ENCODE results near the gene DOCK1.

Gene DOCK1

DNA sequence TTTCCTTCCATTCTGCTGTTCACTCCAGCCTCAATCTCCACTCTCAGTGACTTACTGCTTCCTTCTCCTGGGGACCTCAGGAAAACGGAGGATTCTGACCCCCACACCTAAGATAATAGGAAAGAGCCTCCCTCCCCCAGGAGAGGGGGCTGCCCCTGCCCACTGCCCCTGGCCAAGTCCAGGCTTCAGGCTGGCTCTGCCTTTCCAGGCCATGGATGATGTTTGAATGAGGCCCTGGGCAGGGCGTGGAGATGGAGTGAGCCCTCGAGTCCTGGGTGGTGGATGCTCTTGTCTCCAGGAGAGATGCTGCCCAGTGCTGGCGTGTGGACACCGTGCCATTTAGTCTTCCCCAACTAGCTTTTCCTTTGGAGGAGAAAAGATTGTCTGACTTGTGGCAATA, 184.2 kb downstream of the DOCK1 start:
- DNase-seq (no peak), ATAC-seq (no peak)

DNA sequence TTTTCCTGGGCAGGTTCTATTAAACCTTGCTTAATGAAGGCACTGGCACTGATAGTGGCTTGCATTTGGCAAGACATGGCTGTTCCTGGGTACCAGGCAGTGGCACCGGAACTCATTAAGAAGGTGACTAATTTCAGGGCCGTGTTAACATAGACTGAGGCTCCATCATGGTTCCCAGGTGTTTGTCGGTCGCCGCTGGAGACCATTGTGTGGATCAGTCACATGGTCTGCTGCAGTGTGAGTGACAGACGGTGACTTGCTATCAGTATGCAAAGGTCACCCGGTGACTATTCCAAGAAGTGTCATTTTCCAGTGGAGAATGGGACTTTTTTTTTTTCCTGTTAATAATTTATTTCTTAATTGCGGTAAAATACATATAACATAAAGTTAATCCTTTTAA, 184.9 kb downstream of the DOCK1 start:
- DNase-seq (no peak), ATAC-seq (no peak)

DNA sequence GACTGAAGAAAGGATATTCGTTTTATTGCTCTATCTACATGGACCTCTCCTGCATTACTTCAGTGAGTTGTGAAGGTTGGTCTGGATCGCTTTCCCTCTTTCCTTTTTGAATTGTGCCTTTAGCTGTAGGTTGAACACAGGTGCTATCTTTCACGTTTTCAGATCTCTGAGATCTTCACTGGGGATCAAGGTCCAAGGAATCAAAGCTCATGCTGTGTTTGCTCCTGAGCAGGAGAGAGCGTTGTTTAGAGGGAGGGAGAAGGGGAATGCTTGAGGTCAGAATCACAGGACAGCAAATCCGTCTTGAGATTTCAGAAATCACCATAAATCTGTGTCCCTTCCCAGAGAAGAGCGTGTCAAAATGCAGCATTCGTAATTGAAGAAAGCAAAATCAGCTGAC, 186.1 kb downstream of the DOCK1 start:
- DNase-seq (no peak), ATAC-seq (no peak)

DNA sequence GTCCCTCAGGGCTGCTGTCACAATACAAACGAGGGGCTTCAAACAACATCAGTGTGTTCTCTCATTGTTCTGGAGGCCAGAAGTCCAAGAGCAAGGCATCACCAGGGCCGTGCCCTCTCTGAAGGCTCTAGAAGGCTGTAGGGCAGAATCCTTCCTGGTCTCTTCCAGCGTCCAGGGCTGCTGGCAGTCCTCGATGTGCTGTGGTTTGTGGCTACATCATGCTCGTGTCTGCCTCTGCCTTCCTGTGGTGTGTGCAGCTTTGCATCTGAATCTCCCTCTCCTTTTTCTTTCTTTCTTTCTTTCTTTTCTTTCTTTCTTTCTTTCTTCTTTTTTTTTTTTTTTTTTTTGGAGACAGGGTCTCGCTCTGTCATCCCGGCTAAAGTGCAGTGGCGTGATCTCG, 187.7 kb downstream of the DOCK1 start:
- DNase-seq (no peak), ATAC-seq (no peak)

DNA sequence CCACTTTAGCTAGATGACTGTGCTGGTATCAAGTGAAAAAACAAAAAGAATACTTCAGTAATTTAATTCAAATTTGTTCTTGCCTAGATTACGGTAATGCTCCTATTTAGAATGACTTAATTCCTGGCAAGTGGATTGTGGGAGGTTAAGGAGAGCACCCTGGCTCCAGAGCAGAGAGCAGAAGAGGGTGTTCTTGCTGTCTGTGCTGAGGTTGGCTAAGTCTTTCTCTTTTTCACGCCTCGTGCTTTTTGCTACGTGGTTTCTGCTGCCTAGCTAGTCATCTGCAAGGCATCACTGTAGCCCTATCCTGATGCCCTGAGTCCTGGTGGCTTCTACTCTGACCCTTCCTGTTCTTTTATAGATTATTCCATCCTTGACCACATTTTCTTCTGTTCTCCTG, 189.8 kb downstream of the DOCK1 start:
- ATAC-seq, result no peak
- DNase-seq, result no peak

DNA sequence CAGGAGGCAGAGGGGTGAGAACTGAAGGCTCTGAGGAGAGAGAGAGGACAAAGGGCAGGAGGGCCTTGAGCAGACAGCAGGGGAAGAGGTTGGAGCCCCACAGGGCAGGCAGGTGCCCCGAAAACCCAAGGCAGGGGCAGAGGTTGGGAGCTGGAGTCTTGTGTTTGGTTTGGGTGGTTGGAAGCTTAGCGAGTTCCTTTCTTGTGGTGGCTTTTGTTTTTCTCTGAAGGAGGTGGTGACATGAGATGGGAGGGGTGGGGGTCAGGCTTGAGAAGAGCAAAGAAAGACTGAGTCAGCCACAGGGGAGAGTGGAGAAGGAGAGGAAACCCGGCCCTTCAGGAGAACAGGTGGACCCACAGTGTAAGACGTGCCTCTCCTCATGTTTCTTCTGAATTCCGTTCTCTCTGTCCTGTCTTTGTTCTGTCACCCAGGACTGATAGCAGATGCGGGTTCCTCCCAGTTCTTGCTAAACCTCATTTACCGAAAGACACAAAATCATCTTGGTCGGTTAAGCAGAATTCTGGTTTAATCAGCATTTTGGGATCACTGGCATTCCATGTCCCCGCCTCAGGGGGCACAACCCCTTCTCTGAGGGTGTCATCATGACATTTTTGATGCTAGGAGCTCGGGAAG, 195.9 kb downstream of the DOCK1 start:
- ATAC-seq, result no peak
- DNase-seq, result no peak

DNA sequence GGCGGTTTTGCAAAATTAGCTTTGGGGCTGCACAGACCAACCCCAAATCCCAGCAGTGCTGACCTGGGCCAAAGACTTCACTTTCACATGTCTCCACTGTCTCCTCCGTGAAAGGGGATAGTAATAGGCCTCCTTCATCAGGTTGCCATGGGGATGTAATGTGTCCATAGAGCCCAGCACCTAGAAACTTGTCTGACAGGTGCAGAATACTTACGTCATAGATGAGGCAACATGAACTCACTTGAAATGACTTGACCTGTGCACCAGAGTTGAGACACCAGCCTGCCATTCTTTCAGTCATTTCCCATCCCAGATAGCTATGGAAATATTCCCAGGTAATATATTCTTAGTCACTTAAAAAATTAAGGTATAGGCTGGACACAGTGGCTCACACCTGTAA, 196.9 kb downstream of the DOCK1 start:
- DNase-seq (no peak), ATAC-seq (no peak)

DNA sequence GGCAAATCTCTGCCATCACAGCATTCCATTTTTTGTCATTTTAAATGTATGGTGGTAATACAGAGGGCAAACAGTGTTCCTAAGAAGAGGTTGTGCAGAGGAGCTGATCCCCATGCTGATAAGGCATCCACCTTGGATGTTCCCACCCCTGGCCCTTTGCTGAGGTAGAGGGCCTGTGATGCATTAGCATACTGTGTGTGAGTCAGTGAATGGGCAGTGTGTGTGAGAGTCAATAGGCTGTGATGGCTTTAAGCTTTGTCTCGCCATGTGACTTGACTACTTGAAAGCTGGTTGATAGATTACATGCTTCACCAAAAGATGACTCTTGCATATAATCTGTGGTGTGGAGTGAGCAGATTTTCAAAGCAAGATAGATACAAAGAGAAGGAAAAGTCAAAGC, 209.9 kb downstream of the DOCK1 start:
- DNase-seq, result no peak
- ATAC-seq, result no peak

DNA sequence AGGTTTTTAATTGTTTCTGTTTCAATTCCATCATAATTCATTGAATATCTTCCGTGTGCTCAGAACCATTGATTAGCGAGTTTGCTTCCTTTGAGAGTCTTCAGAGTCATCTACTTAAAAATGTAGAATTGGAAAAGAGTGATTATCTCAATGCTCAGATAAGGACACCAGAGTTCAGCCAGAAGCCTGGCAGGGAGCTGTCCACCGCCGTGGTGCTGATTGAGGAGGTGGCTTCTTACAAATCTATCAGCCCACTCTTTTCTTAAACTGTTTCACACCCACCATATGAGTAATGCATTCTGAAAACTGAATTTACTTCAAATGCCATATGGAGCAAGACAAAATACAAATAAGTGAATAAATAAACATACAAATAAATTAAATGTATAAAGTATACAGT, 211.9 kb downstream of the DOCK1 start:
- DNase-seq (peak; percentile 46), ATAC-seq (no peak)

DNA sequence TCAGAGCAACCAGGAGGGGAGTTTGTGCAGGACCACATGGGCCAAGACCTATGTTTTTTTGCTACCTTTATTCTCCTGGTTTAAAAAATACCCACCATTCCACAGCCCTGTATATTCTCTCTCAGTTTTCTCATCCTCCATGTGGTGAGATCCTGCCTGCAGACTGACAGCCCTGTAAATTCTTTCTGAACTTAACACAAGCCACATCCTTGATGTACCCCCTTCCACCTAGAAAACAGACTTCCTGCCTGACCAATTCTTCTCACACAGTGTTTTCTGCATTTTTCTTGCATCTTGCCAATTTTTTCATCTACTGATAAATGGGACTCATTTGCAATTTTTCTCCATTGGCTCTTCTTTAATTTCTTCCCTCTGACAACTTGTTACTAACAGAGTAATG, 212.8 kb downstream of the DOCK1 start:
- DNase-seq, result no peak
- ATAC-seq, result no peak

DNA sequence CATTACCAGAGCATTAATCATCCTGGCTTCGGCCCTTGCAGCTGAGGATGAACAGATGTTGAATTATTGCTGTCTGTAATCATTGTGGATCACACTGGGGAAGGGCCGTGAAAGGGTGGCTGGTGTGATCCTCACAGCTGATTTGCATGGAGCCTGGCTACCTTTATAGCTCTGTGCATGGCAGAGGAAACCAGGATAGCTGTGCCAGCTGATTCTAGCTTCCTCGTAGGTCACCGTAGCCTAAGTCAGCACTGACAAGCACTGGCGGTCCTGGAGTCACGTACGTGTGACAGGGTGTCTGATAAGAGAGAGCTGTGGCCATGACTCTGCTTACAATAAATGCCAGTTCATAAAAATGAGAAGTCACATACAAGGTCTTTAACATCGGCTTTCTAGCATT, 214.7 kb downstream of the DOCK1 start:
- no peak for ATAC-seq
- no peak for DNase-seq

DNA sequence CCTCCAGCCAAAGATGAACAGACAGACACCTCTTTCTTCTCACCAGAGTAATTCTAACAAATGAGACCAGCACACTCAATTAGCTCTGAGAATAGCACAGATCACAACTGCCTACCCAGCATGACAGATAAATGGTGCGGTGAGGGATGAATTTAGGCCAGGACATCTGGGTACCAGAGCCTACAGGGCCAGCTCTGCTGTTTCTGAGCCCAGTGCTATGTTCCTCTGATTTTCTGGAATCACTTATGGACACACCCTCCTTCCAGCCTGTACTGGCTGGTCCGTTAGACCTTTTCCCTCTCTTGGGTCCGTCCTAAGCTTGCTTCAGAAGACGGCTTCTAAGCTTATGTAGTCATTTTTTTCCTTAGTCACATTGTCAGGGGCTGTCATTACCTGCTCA, 217.6 kb downstream of the DOCK1 start:
- ATAC-seq (no peak), DNase-seq (no peak)

DNA sequence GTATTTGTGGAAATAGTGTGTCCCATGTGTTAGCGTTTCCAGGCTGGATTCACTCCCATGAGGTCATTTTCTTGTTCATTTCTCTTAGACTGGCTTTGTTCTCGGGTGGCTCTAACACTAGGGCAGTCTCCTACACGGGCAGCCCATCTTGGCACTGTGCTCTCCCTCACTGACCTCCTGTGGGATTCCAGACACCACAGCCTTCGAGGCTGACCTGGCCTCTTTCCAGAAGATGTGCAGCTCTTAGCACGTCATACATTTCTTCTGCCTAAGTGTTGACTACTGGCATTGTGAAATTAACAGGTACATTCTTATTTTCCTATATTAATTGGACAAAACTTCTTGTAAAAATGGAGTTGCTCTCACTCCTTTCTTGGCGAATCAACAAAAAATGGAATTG, 218.4 kb downstream of the DOCK1 start:
- DNase-seq (no peak), ATAC-seq (no peak)

DNA sequence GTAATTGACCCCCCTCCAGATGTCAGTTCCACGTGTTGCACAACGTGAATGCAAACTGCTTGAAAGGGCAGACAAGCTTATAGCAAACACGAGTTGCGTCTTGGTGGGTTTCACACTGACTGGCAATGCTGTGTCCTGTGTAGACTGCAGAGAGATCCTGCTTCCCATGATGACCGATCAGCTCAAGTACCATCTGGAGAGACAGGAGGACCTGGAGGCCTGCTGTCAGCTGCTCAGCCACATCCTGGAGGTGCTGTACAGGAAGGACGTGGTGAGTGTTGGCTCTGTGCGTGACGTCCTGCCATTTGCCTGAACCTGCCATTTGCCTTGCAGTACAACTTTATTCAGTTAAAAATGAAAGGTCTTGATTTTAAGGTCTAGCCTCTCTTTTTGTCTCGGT, 220.1 kb downstream of the DOCK1 start:
- DNase-seq (no peak), ATAC-seq (no peak)

DNA sequence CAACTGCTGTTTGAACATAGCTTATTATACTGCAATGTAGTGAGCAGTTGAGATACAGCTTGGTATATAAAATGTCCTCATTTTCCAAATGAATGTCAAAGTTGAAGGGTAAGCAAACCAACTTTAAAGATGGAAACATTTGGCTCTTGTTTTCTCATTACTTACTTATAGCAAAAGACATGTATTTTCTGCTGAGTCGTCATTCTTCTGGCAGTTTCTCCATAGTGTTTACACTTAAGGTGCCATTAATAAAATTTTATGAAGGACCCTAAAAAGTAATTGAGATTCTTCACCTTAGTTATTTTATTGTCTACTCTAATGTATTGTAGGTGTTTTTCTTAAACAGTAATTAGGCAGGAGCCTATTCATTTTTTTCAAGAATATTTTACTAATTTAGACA, 222.6 kb downstream of the DOCK1 start:
- DNase-seq (no peak), ATAC-seq (no peak)

DNA sequence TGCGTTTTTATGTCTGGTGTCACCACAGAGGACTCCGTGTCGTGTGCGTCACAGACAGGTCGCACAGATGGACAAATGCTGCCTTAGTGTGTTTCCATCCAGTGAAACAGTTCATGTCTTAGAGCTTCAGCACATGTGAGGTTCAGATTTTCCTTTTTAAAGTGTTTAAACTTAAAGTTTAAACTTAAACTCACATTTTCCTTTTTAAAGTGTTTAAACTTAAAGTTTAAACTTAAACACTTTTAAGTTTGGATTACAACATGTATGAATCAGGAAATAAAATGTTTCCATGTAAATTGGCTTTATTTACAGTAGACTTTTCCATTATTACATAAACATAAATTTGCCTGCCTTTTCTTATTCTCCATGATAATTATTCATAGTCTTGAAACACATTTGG, 223.9 kb downstream of the DOCK1 start:
- DNase-seq, result no peak
- ATAC-seq, result no peak

DNA sequence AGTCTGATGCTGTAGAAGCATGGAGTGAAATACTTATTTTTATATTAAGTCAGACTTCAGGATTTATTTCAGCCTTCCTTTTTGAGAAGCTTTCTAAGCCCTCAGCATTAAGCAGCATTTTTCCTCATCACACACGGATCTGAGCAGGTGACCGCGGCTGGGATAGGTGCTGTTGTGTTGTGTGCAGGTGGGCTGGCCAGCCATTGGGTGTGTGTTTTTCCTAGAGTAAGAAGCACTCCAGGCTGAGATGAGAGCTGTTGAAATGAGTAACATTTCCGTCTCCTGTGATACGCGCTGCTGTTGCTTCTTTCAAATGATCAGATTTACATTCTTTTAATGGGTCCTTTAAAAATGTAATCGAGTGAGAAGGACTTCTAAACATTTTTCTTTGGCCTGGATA, 227.2 kb downstream of the DOCK1 start:
- ATAC-seq, result no peak
- no peak for DNase-seq

DNA sequence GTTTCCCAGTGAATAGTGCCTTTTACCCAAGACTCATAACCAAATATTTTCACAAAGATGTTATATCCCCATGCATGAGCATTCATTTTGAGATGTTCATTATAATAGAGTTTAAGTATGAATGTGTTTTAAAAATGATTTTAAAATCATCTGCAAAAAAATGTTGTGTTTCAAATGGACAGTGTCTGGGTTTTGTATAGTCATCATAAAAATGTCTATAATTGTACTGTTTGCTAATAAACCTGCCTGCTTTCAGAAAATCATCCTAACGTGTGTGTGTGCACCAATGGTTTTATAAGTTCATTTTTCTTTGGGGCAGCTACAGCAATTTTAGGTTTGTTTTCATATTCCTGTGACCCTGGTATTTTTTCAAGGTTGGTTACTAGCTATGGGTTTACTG, 228.0 kb downstream of the DOCK1 start:
- DNase-seq (no peak), ATAC-seq (no peak)

DNA sequence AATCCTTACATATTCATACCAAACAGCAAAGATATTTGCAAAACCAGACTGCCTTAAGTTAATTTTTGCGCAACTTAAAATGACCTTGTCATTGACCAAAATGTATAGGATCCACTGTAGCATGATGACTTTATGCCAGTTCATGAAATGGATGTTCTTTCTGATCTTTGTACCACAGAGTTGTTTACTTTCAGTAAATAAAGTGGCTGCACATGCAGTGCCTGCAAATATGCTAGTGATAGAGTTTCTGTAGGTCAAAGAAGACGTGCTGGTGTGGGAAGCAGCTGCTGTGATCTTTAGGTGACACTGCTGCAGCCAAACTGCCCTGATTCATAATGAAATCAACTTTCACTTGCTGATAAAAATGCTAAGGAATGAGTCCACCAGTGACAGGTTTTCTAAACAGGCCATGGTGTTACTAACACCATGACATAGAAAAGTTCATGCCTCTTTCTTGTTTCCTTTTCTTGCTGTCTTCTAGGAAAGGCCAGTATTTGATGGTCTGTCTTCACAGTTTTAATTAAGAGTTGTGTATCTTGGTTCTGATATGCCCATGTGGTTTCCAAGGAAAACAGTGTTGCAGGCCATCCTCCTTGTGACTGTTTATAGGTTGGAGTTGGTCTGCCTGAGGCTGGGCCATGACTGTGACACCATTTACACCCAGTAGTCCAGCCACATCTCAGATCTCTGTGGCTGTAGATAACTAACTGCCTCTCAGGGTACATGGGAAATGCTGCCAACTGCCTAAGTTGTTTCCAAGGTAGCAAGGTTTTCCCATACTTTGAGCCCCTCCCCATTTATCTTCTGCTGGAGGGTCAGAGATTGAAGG, 228.7 kb downstream of the DOCK1 start:
- ATAC-seq (no peak), DNase-seq (no peak)

DNA sequence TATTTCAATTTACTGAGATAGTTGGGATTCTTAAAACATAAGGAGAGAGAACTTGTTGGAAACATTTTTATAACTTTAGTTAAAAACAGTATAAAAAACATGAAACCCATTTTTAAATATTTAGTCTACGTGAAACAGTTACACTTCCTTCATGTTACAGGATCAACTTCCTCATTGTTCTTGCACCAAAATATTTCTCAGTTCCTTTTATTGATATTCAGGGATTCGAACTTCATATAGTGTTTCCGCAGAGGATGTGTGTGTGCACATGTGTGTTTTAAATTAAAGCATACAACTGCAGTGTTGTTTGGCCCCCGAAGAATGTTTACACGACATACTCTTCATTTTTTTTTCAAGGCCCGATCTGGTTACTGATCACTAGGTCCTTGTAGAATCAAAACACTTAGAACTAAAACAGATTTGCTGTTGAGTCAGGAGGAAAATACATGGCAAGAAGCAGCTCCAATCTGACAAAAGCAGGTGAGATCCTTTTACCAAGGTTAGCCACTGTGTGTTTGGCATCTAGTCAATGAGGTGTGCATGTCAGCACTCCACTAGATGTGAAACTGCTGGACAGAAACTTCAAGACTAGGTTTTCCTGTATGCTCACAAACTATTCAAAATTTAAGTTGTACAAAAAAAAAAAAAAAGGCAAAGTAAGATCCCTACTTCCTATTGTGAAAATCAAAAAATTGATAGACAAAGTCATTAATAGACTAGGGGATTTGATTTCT, 230.8 kb downstream of the DOCK1 start:
- no peak for DNase-seq
- ATAC-seq, result no peak

DNA sequence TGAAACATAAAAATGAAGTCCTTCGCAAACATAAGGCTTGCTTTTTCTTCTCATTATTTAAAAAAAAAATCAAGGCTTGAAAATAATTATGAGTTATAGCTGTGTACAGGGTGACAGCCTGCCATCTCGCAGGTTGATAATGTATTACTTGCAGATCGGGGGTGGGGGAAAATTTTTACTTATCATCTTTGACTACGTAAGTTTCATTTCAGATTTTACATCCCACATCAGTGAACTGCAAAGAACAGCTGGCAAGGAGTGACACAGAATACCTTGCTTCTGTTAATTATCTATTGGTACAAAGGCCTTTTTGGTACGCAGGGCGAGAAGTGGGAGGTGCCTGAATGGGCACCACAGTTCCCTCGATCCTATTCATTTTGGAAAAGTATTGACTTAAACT, 232.2 kb downstream of the DOCK1 start:
- DNase-seq (no peak), ATAC-seq (no peak)

DNA sequence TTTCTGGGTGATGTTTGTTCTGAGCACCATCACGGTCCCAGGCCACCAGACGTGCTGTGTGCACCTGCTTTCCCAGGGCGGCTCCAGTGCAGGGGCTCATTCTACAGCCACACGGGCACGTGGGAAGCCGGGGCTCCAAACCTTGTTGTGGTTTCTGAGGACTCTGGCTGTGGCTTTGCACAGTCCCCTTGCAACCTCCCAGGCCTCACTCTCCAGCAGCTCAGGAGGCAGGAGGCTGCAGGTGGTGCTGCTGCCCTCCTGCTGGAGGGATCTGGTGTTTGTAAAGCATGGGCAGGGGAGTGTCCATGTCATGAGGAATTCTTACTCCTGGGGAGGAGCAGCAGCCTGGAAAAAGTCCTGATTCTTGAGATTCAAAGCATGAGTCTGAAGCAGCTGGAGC, 236.9 kb downstream of the DOCK1 start:
- no peak for DNase-seq

DNA sequence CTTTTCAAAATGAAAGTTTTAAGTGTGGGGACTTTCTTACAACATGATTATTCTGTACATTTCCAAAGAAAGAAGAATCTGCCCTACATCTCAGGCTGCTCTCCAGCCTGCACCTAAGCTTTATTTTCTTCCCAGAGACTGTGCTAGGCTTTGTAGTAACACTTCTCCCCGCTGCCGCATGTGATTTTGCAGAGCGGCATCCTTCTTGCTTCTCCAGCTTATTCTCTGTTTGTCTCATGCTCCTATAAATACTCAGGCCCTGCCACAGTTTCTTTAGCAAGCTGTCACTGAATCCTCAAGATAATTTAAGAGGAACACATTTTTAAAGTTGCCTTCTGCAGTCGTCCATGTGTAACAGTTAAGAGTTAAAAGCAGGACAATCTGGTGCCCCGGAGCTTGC, 237.6 kb downstream of the DOCK1 start:
- ATAC-seq, result no peak

More for the DNA sequence above, 236.9 kb downstream of the DOCK1 start:
- ATAC-seq, result no peak

DNA sequence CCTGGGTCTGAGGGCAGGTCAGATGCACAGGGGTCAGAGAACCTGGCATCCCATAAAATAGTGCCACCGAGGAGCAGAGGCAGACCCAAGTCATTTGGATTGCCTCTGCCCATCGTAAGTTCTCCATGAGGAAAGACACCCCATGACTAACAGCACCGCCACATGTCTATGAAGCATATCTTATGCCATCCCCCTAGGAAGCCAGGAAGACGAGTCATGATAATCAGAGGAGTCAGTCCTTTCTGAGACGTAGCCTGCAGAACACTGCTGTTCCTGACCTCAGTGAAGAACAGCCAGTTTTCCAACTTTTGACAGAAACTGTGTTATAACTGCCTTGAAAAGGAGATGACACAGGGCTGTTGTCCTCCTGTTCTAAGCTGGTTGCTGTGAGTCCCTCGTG, 239.9 kb downstream of the DOCK1 start:
- ATAC-seq (no peak), DNase-seq (no peak)

More for the DNA sequence above, 237.6 kb downstream of the DOCK1 start:
- DNase-seq, result no peak
